ENCODE results near the gene ACTC1. TPM values are rescaled to one million over a fixed set of nuclear protein-coding genes. Genes with fewer than 3 reads are reported as not detected.

The ACTC1 gene
- polyA plus RNA-seq, 1 donor = 15.3 TPM

DNA sequence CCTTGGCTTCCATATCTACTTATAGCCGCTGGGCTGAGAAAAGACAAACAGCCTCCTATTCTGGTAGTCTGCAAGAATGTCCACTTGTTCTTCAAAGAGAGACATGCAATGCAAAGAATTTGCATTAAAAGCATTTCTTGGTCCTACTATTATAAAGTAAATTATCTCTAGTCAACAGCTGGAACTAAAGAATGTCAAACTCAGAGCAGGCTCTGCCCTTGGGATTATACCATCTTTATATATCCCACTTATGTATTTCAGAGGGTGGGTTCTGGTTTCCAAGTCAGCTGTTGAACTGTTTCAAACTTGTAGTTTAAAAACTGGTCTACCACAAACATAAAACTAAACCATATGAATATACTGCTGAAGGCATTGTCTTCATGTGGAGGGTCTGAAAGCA is 7.0 kb upstream of the ACTC1 start:
- no peak overlapping the region for H3K27ac ChIP-seq (ENCODE audit: low read length)
- no peaks in the 10 kb centered on the region for H3K36me3 ChIP-seq (ENCODE audit: control insufficient read depth, insufficient read depth, low read length)
- peaks cover 19% of the 10 kb centered on the region for H3K27me3 ChIP-seq (ENCODE audit: control insufficient read depth, insufficient read depth, low read length)
- no peaks in the 10 kb centered on the region for H3K9me3 ChIP-seq (ENCODE audit: control insufficient read depth, low read depth, low read length)
- no peaks in the 10 kb centered on the region for H3K4me1 ChIP-seq (ENCODE audit: control insufficient read depth, insufficient read depth, low read length)
- no peak for DNase-seq
- WGBS (ENCODE audit: insufficient coverage, low lambda C conversion rate) = no CpG with 5 or more reads among the region's 1 CpG
- no peak overlapping the region for H3K4me3 ChIP-seq (ENCODE audit: low read length)

- no peak overlapping the region for H3K4me3 ChIP-seq (ENCODE audit: low read length)
- H3K4me1 ChIP-seq (ENCODE audit: control insufficient read depth, insufficient read depth, low read length) = no peaks in the 10 kb centered on the region
- WGBS (ENCODE audit: insufficient coverage, low lambda C conversion rate) = no CpG with 5 or more reads among the region's 16 CpGs
- no peaks in the 10 kb centered on the region for H3K9me3 ChIP-seq (ENCODE audit: control insufficient read depth, low read depth, low read length)
- DNase-seq = no peak
- no peak overlapping the region for H3K27ac ChIP-seq (ENCODE audit: low read length)
- H3K27me3 ChIP-seq (ENCODE audit: control insufficient read depth, insufficient read depth, low read length) = peaks cover 44% of the 10 kb centered on the region
- no peaks in the 10 kb centered on the region for H3K36me3 ChIP-seq (ENCODE audit: control insufficient read depth, insufficient read depth, low read length)
Measured at GRCh38 chr15:34799149-34800101, 4.1 kb upstream of the ACTC1 start.

DNA sequence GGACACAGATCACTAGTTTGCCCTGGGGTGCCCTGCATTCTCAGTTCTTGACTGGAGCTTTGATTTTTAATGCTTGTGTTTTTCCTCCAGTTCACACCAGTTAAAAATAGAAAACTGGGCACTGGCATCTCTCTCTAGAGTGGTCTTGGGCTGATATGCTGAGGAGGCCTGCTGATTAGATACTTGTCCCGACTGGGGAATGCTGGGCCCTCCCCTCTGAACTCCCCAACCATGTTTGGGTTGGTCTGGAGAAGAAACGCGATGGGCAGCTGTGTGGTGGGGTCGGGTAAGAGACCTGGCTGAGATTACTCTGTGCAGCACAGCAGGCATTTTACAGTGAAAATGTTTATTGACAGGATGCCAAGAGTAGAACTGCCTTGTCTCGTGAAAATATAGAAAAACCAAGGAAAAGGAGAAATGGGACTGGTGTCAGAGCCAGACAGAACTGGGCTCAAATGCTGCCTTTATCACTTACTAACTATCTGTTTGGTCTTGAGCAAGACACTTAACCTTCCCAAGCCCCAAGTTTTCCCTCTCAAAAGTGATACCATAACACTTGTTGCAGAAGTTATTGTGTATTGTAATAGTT is 1.6 kb upstream of the ACTC1 start:
- no peak overlapping the region for H3K27ac ChIP-seq (ENCODE audit: low read length)
- H3K27me3 ChIP-seq (ENCODE audit: control insufficient read depth, insufficient read depth, low read length) = peaks cover 64% of the 10 kb centered on the region
- WGBS (ENCODE audit: insufficient coverage, low lambda C conversion rate) = no CpG with 5 or more reads among the region's 5 CpGs
- no peak for DNase-seq
- H3K4me1 ChIP-seq (ENCODE audit: control insufficient read depth, insufficient read depth, low read length) = no peaks in the 10 kb centered on the region
- H3K9me3 ChIP-seq (ENCODE audit: control insufficient read depth, low read depth, low read length) = no peaks in the 10 kb centered on the region
- H3K4me3 ChIP-seq (ENCODE audit: low read length) = no peak overlapping the region
- H3K36me3 ChIP-seq (ENCODE audit: control insufficient read depth, insufficient read depth, low read length) = no peaks in the 10 kb centered on the region

- Histone ChIP-seq H3K4me3 (ENCODE audit: low read length) (no peak overlapping the region), H3K27me3 (ENCODE audit: control insufficient read depth, insufficient read depth, low read length) (peaks cover 64% of the 10 kb centered on the region), H3K36me3 (ENCODE audit: control insufficient read depth, insufficient read depth, low read length) (no peaks in the 10 kb centered on the region), H3K9me3 (ENCODE audit: control insufficient read depth, low read depth, low read length) (no peaks in the 10 kb centered on the region), H3K4me1 (ENCODE audit: control insufficient read depth, insufficient read depth, low read length) (no peaks in the 10 kb centered on the region), H3K27ac (ENCODE audit: low read length) (no peak overlapping the region)
- DNase-seq = no peak
- whole genome bisulfite sequencing (ENCODE audit: insufficient coverage, low lambda C conversion rate) = no CpG with 5 or more reads among the region's 33 CpGs
Measured at GRCh38 chr15:34794590-34795206, 651 bp downstream of the ACTC1 start.

GRCh38 chr15:34793901-34794300 is 1.4 kb downstream of the ACTC1 start:
- Histone ChIP-seq H3K9me3 (ENCODE audit: control insufficient read depth, low read depth, low read length) (no peaks in the 10 kb centered on the region), H3K4me1 (ENCODE audit: control insufficient read depth, insufficient read depth, low read length) (no peaks in the 10 kb centered on the region), H3K27ac (ENCODE audit: low read length) (no peak overlapping the region), H3K27me3 (ENCODE audit: control insufficient read depth, insufficient read depth, low read length) (peaks cover 61% of the 10 kb centered on the region), H3K4me3 (ENCODE audit: low read length) (no peak overlapping the region), H3K36me3 (ENCODE audit: control insufficient read depth, insufficient read depth, low read length) (no peaks in the 10 kb centered on the region)
- DNase-seq = no peak
- no CpG with 5 or more reads among the region's 2 CpGs for WGBS (ENCODE audit: insufficient coverage, low lambda C conversion rate)

GRCh38 chr15:34793071-34793470 is 2.3 kb downstream of the ACTC1 start:
- no peak overlapping the region for H3K27ac ChIP-seq (ENCODE audit: low read length)
- H3K4me3 ChIP-seq (ENCODE audit: low read length) = no peak overlapping the region
- no peaks in the 10 kb centered on the region for H3K36me3 ChIP-seq (ENCODE audit: control insufficient read depth, insufficient read depth, low read length)
- WGBS (ENCODE audit: insufficient coverage, low lambda C conversion rate) = no CpG with 5 or more reads among the region's 9 CpGs
- H3K9me3 ChIP-seq (ENCODE audit: control insufficient read depth, low read depth, low read length) = no peaks in the 10 kb centered on the region
- peaks cover 57% of the 10 kb centered on the region for H3K27me3 ChIP-seq (ENCODE audit: control insufficient read depth, insufficient read depth, low read length)
- DNase-seq = no peak
- no peaks in the 10 kb centered on the region for H3K4me1 ChIP-seq (ENCODE audit: control insufficient read depth, insufficient read depth, low read length)

- DNase-seq = no peak
- Histone ChIP-seq H3K4me3 (ENCODE audit: low read length) (no peak overlapping the region), H3K27ac (ENCODE audit: low read length) (no peak overlapping the region), H3K4me1 (ENCODE audit: control insufficient read depth, insufficient read depth, low read length) (no peaks in the 10 kb centered on the region), H3K27me3 (ENCODE audit: control insufficient read depth, insufficient read depth, low read length) (peaks cover 49% of the 10 kb centered on the region), H3K36me3 (ENCODE audit: control insufficient read depth, insufficient read depth, low read length) (no peaks in the 10 kb centered on the region), H3K9me3 (ENCODE audit: control insufficient read depth, low read depth, low read length) (no peaks in the 10 kb centered on the region)
- WGBS (ENCODE audit: insufficient coverage, low lambda C conversion rate) = no CpG with 5 or more reads among the region's 3 CpGs
Measured at GRCh38 chr15:34791701-34792100, 3.6 kb downstream of the ACTC1 start.

GRCh38 chr15:34790121-34790520 is 5.2 kb downstream of the ACTC1 start:
- no peak overlapping the region for H3K4me3 ChIP-seq (ENCODE audit: low read length)
- H3K9me3 ChIP-seq (ENCODE audit: control insufficient read depth, low read depth, low read length) = no peaks in the 10 kb centered on the region
- no peaks in the 10 kb centered on the region for H3K4me1 ChIP-seq (ENCODE audit: control insufficient read depth, insufficient read depth, low read length)
- no peak for DNase-seq
- no peak overlapping the region for H3K27ac ChIP-seq (ENCODE audit: low read length)
- H3K36me3 ChIP-seq (ENCODE audit: control insufficient read depth, insufficient read depth, low read length) = no peaks in the 10 kb centered on the region
- 14% methylated on average over 1 of the region's 6 CpGs for WGBS (ENCODE audit: insufficient coverage, low lambda C conversion rate)
- peaks cover 36% of the 10 kb centered on the region for H3K27me3 ChIP-seq (ENCODE audit: control insufficient read depth, insufficient read depth, low read length)

DNA sequence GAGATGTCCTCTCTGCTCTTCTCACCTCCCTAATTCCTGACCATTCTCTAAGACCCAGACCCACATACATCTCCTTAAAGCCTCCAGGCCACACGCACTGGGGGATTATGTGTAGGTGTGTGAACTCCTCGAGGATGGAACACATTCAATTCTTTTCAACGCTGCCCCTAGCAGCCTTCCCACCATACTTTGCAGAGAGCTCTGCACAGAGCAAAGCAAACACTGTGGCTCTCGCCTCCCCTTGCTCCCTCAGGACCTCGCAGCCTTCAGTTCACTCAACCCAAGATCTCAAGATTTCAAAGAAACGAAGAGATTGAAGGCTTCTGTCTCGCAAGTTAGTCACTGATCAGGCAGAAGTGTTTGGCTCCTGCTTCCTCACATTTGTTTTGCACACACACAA is 6.0 kb downstream of the ACTC1 start:
- no peak for DNase-seq
- Histone ChIP-seq H3K27me3 (ENCODE audit: control insufficient read depth, insufficient read depth, low read length) (peaks cover 28% of the 10 kb centered on the region), H3K4me3 (ENCODE audit: low read length) (no peak overlapping the region), H3K4me1 (ENCODE audit: control insufficient read depth, insufficient read depth, low read length) (no peaks in the 10 kb centered on the region), H3K9me3 (ENCODE audit: control insufficient read depth, low read depth, low read length) (no peaks in the 10 kb centered on the region), H3K36me3 (ENCODE audit: control insufficient read depth, insufficient read depth, low read length) (no peaks in the 10 kb centered on the region), H3K27ac (ENCODE audit: low read length) (no peak overlapping the region)
- WGBS (ENCODE audit: insufficient coverage, low lambda C conversion rate) = no CpG with 5 or more reads among the region's 7 CpGs

DNA sequence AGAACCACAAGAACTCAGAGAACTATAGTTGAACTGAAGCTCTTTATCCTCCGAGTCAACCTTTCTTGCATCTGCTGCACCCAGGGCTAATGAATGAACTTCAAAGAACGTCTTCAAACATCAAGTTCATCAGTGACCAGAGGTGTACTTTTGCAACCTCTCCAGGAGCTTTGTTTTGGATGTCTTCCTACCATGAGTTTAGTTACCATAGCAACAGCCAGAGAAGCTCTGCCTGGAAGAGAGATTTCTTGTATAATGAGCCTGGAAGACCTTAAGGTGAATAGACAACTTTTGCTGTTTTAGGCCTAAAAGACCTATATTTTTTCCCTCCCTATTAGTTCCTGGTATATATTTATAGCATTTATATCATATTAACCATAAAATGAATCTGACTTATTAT is 9.1 kb downstream of the ACTC1 start:
- WGBS (ENCODE audit: insufficient coverage, low lambda C conversion rate) = no CpG with 5 or more reads among the region's 2 CpGs
- Histone ChIP-seq H3K9me3 (ENCODE audit: control insufficient read depth, low read depth, low read length) (no peaks in the 10 kb centered on the region), H3K4me1 (ENCODE audit: control insufficient read depth, insufficient read depth, low read length) (no peaks in the 10 kb centered on the region), H3K4me3 (ENCODE audit: low read length) (no peak overlapping the region), H3K27ac (ENCODE audit: low read length) (no peak overlapping the region), H3K27me3 (ENCODE audit: control insufficient read depth, insufficient read depth, low read length) (peaks cover 7% of the 10 kb centered on the region), H3K36me3 (ENCODE audit: control insufficient read depth, insufficient read depth, low read length) (no peaks in the 10 kb centered on the region)
- no peak for DNase-seq

All from large intestine (tissue), 3 donors.